SK-N-MC (cell line): Measurements from ENCODE around the gene SLC6A6.

ENCODE experiments used
- DNase-seq: peaks from one replicate; pipeline ENCODE4 v3.0.0-alpha.2; 2011; ENCODE audit warnings: low read depth, low spot score
- H3K27ac ChIP-seq: fragments of 200-600 bp; sonication (generic); 2 replicates; pipeline ENCODE4 v1.5.1; 2016; ENCODE audit warnings: mixed run types
- H3K36me3 ChIP-seq: fragments of 200-600 bp; sonication (generic); 2 replicates; pipeline ENCODE4 v1.6.1; 2017; ENCODE audit warnings: antibody characterized with exemption, low read length, mixed read lengths; ENCODE audit not compliant: insufficient read depth
- H3K4me3 ChIP-seq: fragments of 200-600 bp; sonication (generic); 2 replicates; pipeline ENCODE4 v1.5.1; 2016
- H3K9ac ChIP-seq: fragments of 200-600 bp; sonication (generic); 2 replicates; pipeline ENCODE4 v1.8.0; 2017; ENCODE audit warnings: mixed run types, mixed read lengths; ENCODE audit not compliant: insufficient read length
- H3K9me3 ChIP-seq: fragments of 200-600 bp; sonication (generic); 2 replicates; pipeline ENCODE4 v1.6.1; 2017; ENCODE audit warnings: low read depth, mild to moderate bottlenecking, antibody characterized with exemption, low read length, moderate library complexity, mixed read lengths
- EZH2 ChIP-seq: fragments of 200-600 bp; sonication (generic); IDR thresholded peaks from one replicate; pipeline ENCODE4 v1.6.1; 2017; ENCODE audit warnings: antibody characterized with exemption
- FOXP2 ChIP-seq: optimal IDR thresholded peaks from 2 replicates; pipeline ENCODE3; 2011; ENCODE audit warnings: mild to moderate bottlenecking, moderate library complexity; ENCODE audit not compliant: insufficient read depth; ENCODE audit errors: extremely low read length, control extremely low read depth
- POLR2AphosphoS5 ChIP-seq: IDR thresholded peaks from 2 replicates; pipeline ENCODE4 v1.6.1; 2012; ENCODE audit warnings: mild to moderate bottlenecking, low read depth, low read length, borderline replicate concordance

Gene SLC6A6

GRCh38 chr3:14496351-14496750 is 93.9 kb downstream of the SLC6A6 start:
- no peak for DNase-seq
- TF ChIP-seq POLR2AphosphoS5 (no peak), FOXP2 (no peak), EZH2 (no peak)
- no peaks in the 10 kb centered on the region for H3K9me3 ChIP-seq

GRCh38 chr3:14497321-14497720 is 94.9 kb downstream of the SLC6A6 start:
- no peak overlapping the region for H3K9ac ChIP-seq
- H3K9me3 ChIP-seq = no peaks in the 10 kb centered on the region
- no peak overlapping the region for H3K4me3 ChIP-seq
- no peak for DNase-seq
- TF ChIP-seq EZH2 = no peak
- TF ChIP-seq POLR2AphosphoS5 = no peak
- TF ChIP-seq FOXP2 = no peak
- H3K36me3 ChIP-seq = no peaks in the 10 kb centered on the region
- no peak overlapping the region for H3K27ac ChIP-seq

More at GRCh38 chr3:14496351-14496750, 93.9 kb downstream of the SLC6A6 start:
- no peak overlapping the region for H3K9ac ChIP-seq
- no peaks in the 10 kb centered on the region for H3K36me3 ChIP-seq
- H3K4me3 ChIP-seq = no peak overlapping the region
- no peak overlapping the region for H3K27ac ChIP-seq

DNA sequence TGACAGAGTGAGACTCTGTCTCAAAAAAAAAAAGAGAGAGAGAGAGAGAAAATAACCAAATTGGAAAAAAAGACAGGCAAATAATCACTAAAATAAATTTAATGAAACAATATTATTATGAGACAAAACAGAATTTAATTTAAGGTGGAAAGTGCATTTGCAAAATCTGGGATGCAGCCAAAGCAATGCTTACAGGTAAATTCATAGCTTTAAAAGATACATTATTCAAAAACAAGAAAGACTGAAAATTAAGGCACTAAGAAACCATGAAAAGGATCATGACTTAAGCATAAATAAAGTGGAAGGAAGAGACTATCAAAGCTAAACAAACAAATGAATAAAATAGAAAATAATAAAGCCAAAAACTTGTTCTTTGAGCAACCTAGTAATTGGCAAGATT is 100.1 kb downstream of the SLC6A6 start:
- DNase-seq = no peak
- Histone ChIP-seq H3K36me3 (no peaks in the 10 kb centered on the region), H3K27ac (no peak overlapping the region), H3K4me3 (no peak overlapping the region), H3K9me3 (no peaks in the 10 kb centered on the region), H3K9ac (no peak overlapping the region)
- TF ChIP-seq POLR2AphosphoS5 (no peak), EZH2 (no peak), FOXP2 (no peak)

DNA sequence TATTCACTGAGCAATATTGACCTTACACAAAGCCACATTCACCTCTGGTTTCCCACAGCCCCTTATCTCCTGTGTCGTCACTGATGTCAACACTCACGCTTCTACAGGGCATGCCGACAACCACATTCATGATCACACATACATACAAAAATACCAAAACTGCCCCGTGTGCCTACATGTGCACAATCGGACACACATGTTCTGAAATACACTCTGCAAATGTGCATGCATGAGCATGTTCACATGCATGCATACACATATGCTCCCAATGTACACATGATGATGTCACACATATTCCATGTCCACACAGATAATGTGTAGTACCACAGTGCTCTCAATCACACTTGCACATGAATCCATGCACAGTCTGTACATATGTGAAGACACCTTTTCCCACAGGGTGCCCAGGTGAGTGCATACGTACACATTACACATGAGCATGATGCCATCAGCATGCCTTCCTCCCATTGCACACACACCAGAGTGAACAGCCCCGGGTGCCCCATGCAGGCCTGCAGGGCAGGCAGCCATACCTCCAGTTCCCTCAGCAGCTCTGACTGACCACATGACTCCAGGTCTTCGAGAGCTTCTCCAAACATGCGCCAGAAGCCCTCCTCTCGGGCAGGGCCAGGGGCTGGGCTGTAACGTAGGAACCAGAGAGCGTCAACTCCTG is 100.8 kb downstream of the SLC6A6 start:
- H3K9ac ChIP-seq = no peak overlapping the region
- H3K4me3 ChIP-seq = no peak overlapping the region
- no peaks in the 10 kb centered on the region for H3K9me3 ChIP-seq
- H3K36me3 ChIP-seq = no peaks in the 10 kb centered on the region
- no peak for TF ChIP-seq FOXP2
- TF ChIP-seq POLR2AphosphoS5 = no peak
- TF ChIP-seq EZH2 = no peak
- no peak overlapping the region for H3K27ac ChIP-seq
- no peak for DNase-seq

- H3K27ac ChIP-seq = no peak overlapping the region
- no peak for DNase-seq
- H3K4me3 ChIP-seq = no peak overlapping the region
- no peak overlapping the region for H3K9ac ChIP-seq
- TF ChIP-seq FOXP2 (no peak), POLR2AphosphoS5 (no peak), EZH2 (no peak)
- no peaks in the 10 kb centered on the region for H3K9me3 ChIP-seq
- H3K36me3 ChIP-seq = no peaks in the 10 kb centered on the region
Measured at GRCh38 chr3:14503706-14504065, 101.3 kb downstream of the SLC6A6 start.

- no peak for DNase-seq
- no peaks in the 10 kb centered on the region for H3K36me3 ChIP-seq
- TF ChIP-seq EZH2 (no peak), POLR2AphosphoS5 (no peak), FOXP2 (no peak)
- no peak overlapping the region for H3K9ac ChIP-seq
- no peak overlapping the region for H3K27ac ChIP-seq
- no peaks in the 10 kb centered on the region for H3K9me3 ChIP-seq
- no peak overlapping the region for H3K4me3 ChIP-seq
Measured at GRCh38 chr3:14505001-14505802, 102.8 kb downstream of the SLC6A6 start.

DNA sequence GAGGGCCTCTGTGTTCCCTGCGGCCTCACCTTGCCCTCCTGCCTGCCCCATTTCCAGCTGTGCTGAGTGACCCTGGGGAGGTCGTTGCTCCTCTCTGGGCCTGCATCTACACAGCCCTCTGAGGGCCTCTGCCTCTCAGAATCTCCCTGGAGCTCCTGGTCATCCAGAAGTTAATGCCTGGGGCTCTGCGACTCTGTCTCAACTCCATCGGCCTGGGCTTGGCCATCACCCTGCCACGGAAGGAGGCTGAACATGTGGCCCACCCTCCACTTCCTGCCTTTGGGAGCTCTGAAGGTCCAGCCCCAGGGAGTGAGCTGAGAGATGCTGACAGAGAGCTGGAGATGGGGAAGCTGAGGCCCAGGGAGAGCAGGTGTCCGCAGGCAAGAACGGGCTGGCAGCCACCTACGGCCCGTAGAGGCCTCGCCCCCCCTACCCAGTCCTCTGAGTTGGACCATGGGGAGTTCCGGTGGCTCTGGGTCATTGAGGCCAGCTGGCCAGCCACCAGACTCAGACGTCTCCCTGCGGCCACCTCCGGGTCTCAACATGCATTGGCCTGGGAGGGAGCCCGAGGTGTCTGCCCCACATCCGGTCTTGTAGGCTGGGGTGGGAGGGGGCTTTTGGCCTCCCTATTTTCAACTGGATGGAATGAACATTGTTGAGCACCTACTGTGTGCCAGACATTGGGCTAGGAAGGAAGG is 103.5 kb downstream of the SLC6A6 start:
- TF ChIP-seq POLR2AphosphoS5 (no peak), EZH2 (no peak), FOXP2 (no peak)
- no peak overlapping the region for H3K27ac ChIP-seq
- H3K9me3 ChIP-seq = no peaks in the 10 kb centered on the region
- DNase-seq = no peak
- no peak overlapping the region for H3K4me3 ChIP-seq
- no peak overlapping the region for H3K9ac ChIP-seq
- no peaks in the 10 kb centered on the region for H3K36me3 ChIP-seq

GRCh38 chr3:14506626-14507304 is 104.4 kb downstream of the SLC6A6 start:
- no peaks in the 10 kb centered on the region for H3K9me3 ChIP-seq
- H3K4me3 ChIP-seq = no peak overlapping the region
- H3K36me3 ChIP-seq = no peaks in the 10 kb centered on the region
- no peak overlapping the region for H3K27ac ChIP-seq
- TF ChIP-seq EZH2 = no peak
- TF ChIP-seq POLR2AphosphoS5 = no peak
- no peak for TF ChIP-seq FOXP2
- no peak overlapping the region for H3K9ac ChIP-seq
- no peak for DNase-seq
